ENCODE measurements around the gene NPAS4. TPM values are rescaled to one million over a fixed set of nuclear protein-coding genes. Genes with fewer than 3 reads are reported as not detected.

NPAS4 gene
- total and polyA plus RNA-seq, 11 donors, result 0.04 to 0.75 TPM; not detected in 9

- intact Hi-C loops (cut with DNase I), result loop anchor here in 2 of 10 donors (2.0 to 5.0 kb wide), 2 partner anchors 43 to 87 kb away; partner anchors contain the start of gene MRPL11 (in 1 of the 2)
- H3K27me3 ChIP-seq, result peaks cover 0 to 27% (median 0%) of the 10 kb centered on the region in 9 donors
- no peak overlapping the region for H3K27ac ChIP-seq
- no peak overlapping the region for H3K4me3 ChIP-seq
- DNase-seq (no peak), ATAC-seq (no peak)
- no peaks in the 10 kb centered on the region for H3K9me3 ChIP-seq
- 83 to 88% (median 85%) methylated on average over 3 of the region's 3 CpGs for WGBS, 4 donors
- H3K36me3 ChIP-seq, result no peaks in the 10 kb centered on the region
- no peaks in the 10 kb centered on the region for H3K4me1 ChIP-seq
- no peak for TF ChIP-seq CTCF (IDR thresholded peaks at IDR 0.05)
- TF ChIP-seq POLR2A (IDR thresholded peaks at IDR 0.05), result no peak
Observed at GRCh38 chr11:66393954-66394353, 26.9 kb upstream of the NPAS4 start.

GRCh38 chr11:66407651-66408050 lies 13.2 kb upstream of the NPAS4 start:
- no peak overlapping the region for H3K27ac ChIP-seq
- intact Hi-C loops (cut with DNase I), result loop anchor here (1.0 to 10.0 kb wide), 14 partner anchors 21 to 427 kb away; partner anchors contain the start of genes RBM4B (in 5 of the 10) and MRPL11 (in 1 of the 10)
- no peak for ATAC-seq
- H3K4me3 ChIP-seq, result no peak overlapping the region
- WGBS, 4 donors, result 32 to 54% (median 45%) methylated on average over 5 of the region's 5 CpGs
- no peaks in the 10 kb centered on the region for H3K9me3 ChIP-seq
- TF ChIP-seq CTCF (IDR thresholded peaks at IDR 0.05), result no peak
- no peaks in the 10 kb centered on the region for H3K36me3 ChIP-seq
- no peak for DNase-seq
- peaks cover 0 to 11% (median 7%) of the 10 kb centered on the region in 12 donors for H3K4me1 ChIP-seq
- H3K27me3 ChIP-seq, result peaks cover 0 to 18% (median 0%) of the 10 kb centered on the region in 9 donors

GRCh38 chr11:66408488-66409214 lies 12.2 kb upstream of the NPAS4 start:
- peak overlapping the region in 11 of 12 donors; percentile 10 to 63 (median 51) for H3K4me3 ChIP-seq
- ATAC-seq (peak; percentile 34 to 97 (median 91)), DNase-seq (peak; percentile 85 to 92 (median 88))
- intact Hi-C loops (cut with DNase I), result loop anchor here (1.0 to 10.0 kb wide), 12 partner anchors 20 to 426 kb away; partner anchors contain the start of gene RBM4B (in 5 of the 10)
- H3K36me3 ChIP-seq, result no peaks in the 10 kb centered on the region
- H3K27me3 ChIP-seq, result peaks cover 0 to 18% (median 0%) of the 10 kb centered on the region in 9 donors
- H3K9me3 ChIP-seq, result no peaks in the 10 kb centered on the region
- peak overlapping the region in 5 of 12 donors; percentile 13 to 82 (median 46) for H3K27ac ChIP-seq
- 0 to 1% (median 1%) methylated on average over 2 to 63 of the region's 63 CpGs for WGBS, 4 donors
- peaks cover 0 to 11% (median 7%) of the 10 kb centered on the region in 12 donors for H3K4me1 ChIP-seq
- TF ChIP-seq CTCF (IDR thresholded peaks at IDR 0.05) (peak in 11 of 12 donors; percentile 100), POLR2A (IDR thresholded peaks at IDR 0.05) (no peak)

- H3K27me3 ChIP-seq, result peaks cover 0 to 18% (median 0%) of the 10 kb centered on the region in 9 donors
- no peaks in the 10 kb centered on the region for H3K9me3 ChIP-seq
- DNase-seq (no peak), ATAC-seq (no peak)
- peak overlapping the region in 4 of 12 donors; percentile 13 to 82 (median 24) for H3K27ac ChIP-seq
- WGBS, 4 donors, result 19 to 47% (median 32%) methylated on average over 6 to 15 of the region's 15 CpGs
- no peaks in the 10 kb centered on the region for H3K36me3 ChIP-seq
- TF ChIP-seq POLR2A (IDR thresholded peaks at IDR 0.05), result no peak
- no peak for TF ChIP-seq CTCF (IDR thresholded peaks at IDR 0.05)
- peak overlapping the region in 10 of 12 donors; percentile 10 to 63 (median 51) for H3K4me3 ChIP-seq
- intact Hi-C loops (cut with DNase I), result loop anchor here (1.0 to 10.0 kb wide), 11 partner anchors 20 to 426 kb away; partner anchors contain the start of gene RBM4B (in 5 of the 10)
- peaks cover 0 to 11% (median 7%) of the 10 kb centered on the region in 12 donors for H3K4me1 ChIP-seq
Observed at GRCh38 chr11:66409226-66409625, 11.6 kb upstream of the NPAS4 start.

Data from heart left ventricle (tissue), 16 donors.